K562 (cell line): ENCODE results near the gene VPS13C. TPM values are rescaled to one million over a fixed set of nuclear protein-coding genes. Genes with fewer than 3 reads are reported as not detected.

ENCODE experiments used
- ATAC-seq: fragments of 200-7000 bp; cut with Tn5 transposase; 3 replicates; pipeline ENCODE4 v1.9.1; 2020; ENCODE audit warnings: moderate library complexity
- BruUV-seq: library from RNA; stranded (reverse); fragments of 400-500 nt; replicated peaks from 2 replicates; lab custom pipeline; 2021; lab: Mats Ljungman, UMichigan
- CTCF ChIA-PET: fragments of 300-600 bp; formaldehyde crosslinking; extraction: SDS; loops from one replicate; lab custom pipeline; 2021; ENCODE audit warnings: low intra/inter-chr PET ratio; lab: Yijun Ruan, JAX
- POLR2A ChIA-PET: fragments of 300-600, 350-650 bp; sonication (Branson Sonifier 250); formaldehyde crosslinking; extraction: SDS; loops from one replicate; lab custom pipeline; 2021; ENCODE audit warnings: antibody characterized with exemption, inconsistent platforms; lab: Yijun Ruan, JAX
- DNase-seq, 4 experiments: peaks; one replicate each; pipeline versions ENCODE4 v3.0.0 to v3.0.0-alpha.2; 2011 to 2018; ENCODE audit warnings: low spot score in 3 of 4, mixed read lengths in 3 of 4; ENCODE audit errors: extremely low read depth in 1 of 4
- FAIRE-seq: peaks from 2 replicates; lab custom pipeline; 2011; peaks lifted over from hg19 to GRCh38; lab: Jason Lieb, UNC
- H2AFZ ChIP-seq: 2 replicates; pipeline ENCODE4 v1.6.0; 2011; ENCODE audit warnings: low read depth, low read length, control low read depth, inconsistent platforms
- H3K27ac ChIP-seq: fragments of 200-600 bp; 3 replicates; pipeline ENCODE4 v1.8.0; 2011; ENCODE audit warnings: low read depth, mild to moderate bottlenecking, control low read depth, inconsistent platforms, low read length, moderate library complexity, mixed read lengths; ENCODE audit errors: extremely low read depth
- H3K27me3 ChIP-seq, 2 experiments: fragments of 300-600 bp in 1 of 2; 2 replicates in 1 of 2; 3 replicates in 1 of 2; pipeline versions ENCODE4 v1.6.0 to v1.8.0; 2011; ENCODE audit warnings: inconsistent platforms in 2 of 2, low read length in 2 of 2, mild to moderate bottlenecking in 1 of 2, mixed read lengths in 1 of 2, moderate library complexity in 1 of 2; ENCODE audit not compliant: control insufficient read depth in 2 of 2, insufficient read depth in 2 of 2
- H3K36me3 ChIP-seq: fragments of 300-600 bp; 3 replicates; pipeline ENCODE4 v1.8.0; 2011; ENCODE audit warnings: mild to moderate bottlenecking, low read length, inconsistent platforms; ENCODE audit not compliant: control insufficient read depth, insufficient read depth
- H3K4me1 ChIP-seq, 2 experiments: fragments of 200-600 bp in 1 of 2; replicated peaks in 1 of 2; 2 replicates in 1 of 2; 3 replicates in 1 of 2; pipeline versions ENCODE4 v1.5.1 to v1.8.0; 2011; ENCODE audit warnings: inconsistent platforms in 2 of 2, low read length in 2 of 2, mild to moderate bottlenecking in 1 of 2, mixed read lengths in 1 of 2, moderate library complexity in 1 of 2; ENCODE audit not compliant: control insufficient read depth in 2 of 2, insufficient read depth in 2 of 2
- H3K4me2 ChIP-seq: 2 replicates; pipeline ENCODE4 v1.6.1; 2011; ENCODE audit warnings: low read length, control low read depth, inconsistent platforms, mixed read lengths; ENCODE audit not compliant: insufficient read depth
- H3K4me3 ChIP-seq: fragments of 200-600 bp; sonication (generic), shearing (Covaris generic); 2 replicates; pipeline ENCODE4 v1.5.1; 2016; ENCODE audit warnings: control low read depth, inconsistent platforms
- H3K79me2 ChIP-seq: fragments of 200-600 bp; 3 replicates; pipeline ENCODE4 v1.8.0; 2011; ENCODE audit warnings: low read length, inconsistent platforms; ENCODE audit not compliant: control insufficient read depth, insufficient read depth
- H3K9ac ChIP-seq, 2 experiments: 2 replicates each; pipeline versions ENCODE4 v1.6.0 to v1.6.1; 2011; ENCODE audit warnings: low read depth in 2 of 2, low read length in 2 of 2, control low read depth in 1 of 2, inconsistent platforms in 1 of 2, mild to moderate bottlenecking in 1 of 2, mixed read lengths in 1 of 2; ENCODE audit not compliant: insufficient read depth in 1 of 2
- H3K9me1 ChIP-seq: one replicate; pipeline ENCODE4 v1.6.0; 2011; ENCODE audit warnings: inconsistent platforms, mild to moderate bottlenecking, low read length, moderate library complexity; ENCODE audit not compliant: control insufficient read depth, insufficient read depth
- H3K9me3 ChIP-seq: replicated peaks from 2 replicates; pipeline ENCODE4 v1.5.1; 2011; ENCODE audit warnings: low read depth, low read length, inconsistent platforms; ENCODE audit not compliant: control insufficient read depth, insufficient read depth
- H4K20me1 ChIP-seq: replicated peaks from 2 replicates; pipeline ENCODE4 v1.6.1; 2011; ENCODE audit warnings: low read length, inconsistent platforms, mixed read lengths; ENCODE audit not compliant: control insufficient read depth, insufficient read depth
- CREBBP ChIP-seq: IDR thresholded peaks from one replicate; pipeline ENCODE4 v1.6.1; 2012; ENCODE audit warnings: low read depth, mild to moderate bottlenecking, control low read depth, inconsistent platforms, low read length
- DLX4 ChIP-seq: fragments of 250-450 bp; sonication (Bioruptor Pico); IDR thresholded peaks from 2 replicates; pipeline ENCODE4 v1.6.1; 2021; ENCODE audit warnings: mild to moderate bottlenecking
- HDAC8 ChIP-seq: fragments of 450-650 bp; IDR thresholded peaks from 2 replicates; pipeline ENCODE4 v1.6.1; 2016; ENCODE audit warnings: mild to moderate bottlenecking, missing genetic modification characterization, moderate library complexity, missing compliant biosample characterization
- HMGN3 ChIP-seq: IDR thresholded peaks from 2 replicates; pipeline ENCODE4 v1.6.1; 2011; ENCODE audit warnings: borderline replicate concordance, low read depth, mild to moderate bottlenecking, mixed read lengths, low read length; ENCODE audit not compliant: insufficient read length; ENCODE audit errors: extremely low read depth
- HOXB6 ChIP-seq: fragments of 250-450 bp; sonication (Bioruptor Pico); IDR thresholded peaks from 2 replicates; pipeline ENCODE4 v1.5.1; 2022; ENCODE audit warnings: mild to moderate bottlenecking, borderline replicate concordance
- MGA ChIP-seq: fragments of 450-650 bp; IDR thresholded peaks from 2 replicates; pipeline ENCODE4 v1.6.1; 2016; ENCODE audit warnings: mild to moderate bottlenecking, moderate library complexity
- NCOA4 ChIP-seq: fragments of 450-650 bp; IDR thresholded peaks from 2 replicates; pipeline ENCODE4 v1.6.1; 2018; ENCODE audit warnings: mild to moderate bottlenecking; ENCODE audit not compliant: partially characterized antibody
- NCOA6 ChIP-seq: fragments of 450-650 bp; IDR thresholded peaks from 2 replicates; pipeline ENCODE4 v1.6.1; 2017; ENCODE audit warnings: mild to moderate bottlenecking
- PTTG1 ChIP-seq: fragments of 450-650 bp; IDR thresholded peaks from 2 replicates; pipeline ENCODE4 v1.6.1; 2016; ENCODE audit warnings: low read depth, mild to moderate bottlenecking, missing genetic modification characterization, missing compliant biosample characterization
- WHSC1 ChIP-seq: IDR thresholded peaks from one replicate; pipeline ENCODE4 v1.6.1; 2012; ENCODE audit warnings: low read length, control low read depth, inconsistent platforms
- WGBS: fragments of 100-300 bp; shearing (Covaris generic); methylation state at CpG from one replicate; pipeline ENCODE4 v1.1.6; 2016; ENCODE audit warnings: low coverage, mixed read lengths; ENCODE audit not compliant: insufficient coverage; ENCODE audit errors: missing lambda C conversion rate; 5-methylcytosine and 5-hydroxymethylcytosine counted together
- in situ Hi-C: fragments of 300-500 bp; cut with MboI; formaldehyde crosslinking; loops from 4 replicates; pipeline ENCODE4 v1.15.0; 2018; ENCODE audit warnings: inconsistent platforms, mixed read lengths
- intact Hi-C: fragments of 100-400 bp; cut with micrococcal nuclease; formaldehyde crosslinking; loops from 2 replicates; pipeline ENCODE4 v1.14.2; 2022
- polyA plus RNA-seq, 8 experiments: library from polyadenylated mRNA; depleted of rRNA in 4 of 8; stranded (reverse) in 5 of 8; unstranded in 3 of 8; fragments of >200 nt; fragmentation: Nextera tagmentation in 2 of 8; fragmentation: Illumina TruSeq in 1 of 8; extraction: Ambion mirVana in 2 of 8; extraction: Trizol in 1 of 8; gene quantifications; 2 replicates each; pipeline versions ENCODE4 v1.2.1 to v1.2.3, GENCODE V29; 2011 to 2014; ENCODE audit warnings: inconsistent platforms in 1 of 8, missing spikeins in 1 of 8
- total RNA-seq, 7 experiments: library from RNA; depleted of rRNA in 6 of 7; stranded (reverse); fragments of >200 nt in 6 of 7; fragmentation: Illumina TruSeq in 2 of 7; extraction: Trizol in 2 of 7; gene quantifications; 2 replicates each; pipeline versions ENCODE4 v1.2.1 to v1.2.3, GENCODE V29; 2011 to 2021; ENCODE audit warnings: low replicate concordance in 1 of 7

The VPS13C gene
- total and polyA plus RNA-seq, 9 of the 15 experiments (the other 6 are each of a cell fraction or from before 2014, with no cell fraction given): 5.2 to 32.3 (median 15.7) TPM

- no peak overlapping the region for H3K4me3 ChIP-seq
- no peak for DNase-seq
- peaks cover 12% of the 10 kb centered on the region; the same call in 1 of the 3 replicates for H3K36me3 ChIP-seq
- no peaks in the 10 kb centered on the region; a peak in 2 of 5 replicates for H3K4me1 ChIP-seq
- H3K79me2 ChIP-seq: no peaks in the 10 kb centered on the region
- no peaks in the 10 kb centered on the region for H3K27me3 ChIP-seq
- BruUV-seq: no TSS peak
- ATAC-seq: no peak
- no peak overlapping the region for H3K4me2 ChIP-seq
- no peak overlapping the region for H2AFZ ChIP-seq
- in situ Hi-C loops (no loop called here), intact Hi-C loops (no loop called here)
- no peak overlapping the region for H3K27ac ChIP-seq
- no peak overlapping the region for H3K9ac ChIP-seq
- POLR2A ChIA-PET: interaction anchor here (0.7 kb wide), 1 partner anchor 189 kb away, joined by 4 read pairs; no protein-coding TSS in a partner anchor
- H3K9me3 ChIP-seq: no peaks in the 10 kb centered on the region
- CTCF ChIA-PET: no interaction called here
- no peaks in the 10 kb centered on the region for H3K9me1 ChIP-seq
- FAIRE-seq: no peak
- H4K20me1 ChIP-seq: no peaks in the 10 kb centered on the region
- WGBS: 78% methylated on average over 1 of the region's 1 CpG
- TF ChIP-seq MGA (no peak), PTTG1 (no peak), WHSC1 (no peak), NCOA6 (no peak), HMGN3 (no peak), HDAC8 (tag) (no peak), HOXB6 (CRISPR knock-in tag) (no peak), CREBBP (no peak), DLX4 (CRISPR knock-in tag) (no peak), NCOA4 (no peak)
Measured at GRCh38 chr15:61938249-61938648, 122.0 kb downstream of the VPS13C start.
